Prostate gland (tissue), 2 donors: Measurements from ENCODE around the gene ENOX2.

Source experiments
- POLR2A ChIP-seq: fragments of 450-650 bp; IDR thresholded peaks from one replicate; pipeline ENCODE4 v1.6.1; 2016; ENCODE audit warnings: antibody characterized with exemption, mild to moderate bottlenecking
- TF ChIP-seq, protein P1 (sequence below), 4 experiments: fragments of 200-600 bp in 2 of 4; fragments of 450-650 bp in 2 of 4; sonication (generic) in 2 of 4; IDR thresholded peaks; 1 replicate in 3 of 4; 2 replicates in 1 of 4; pipeline ENCODE4 v1.5.1; 2016 to 2019; ENCODE audit warnings: antibody characterized with exemption in 4 of 4, mild to moderate bottlenecking in 2 of 4, moderate library complexity in 2 of 4

DNA sequence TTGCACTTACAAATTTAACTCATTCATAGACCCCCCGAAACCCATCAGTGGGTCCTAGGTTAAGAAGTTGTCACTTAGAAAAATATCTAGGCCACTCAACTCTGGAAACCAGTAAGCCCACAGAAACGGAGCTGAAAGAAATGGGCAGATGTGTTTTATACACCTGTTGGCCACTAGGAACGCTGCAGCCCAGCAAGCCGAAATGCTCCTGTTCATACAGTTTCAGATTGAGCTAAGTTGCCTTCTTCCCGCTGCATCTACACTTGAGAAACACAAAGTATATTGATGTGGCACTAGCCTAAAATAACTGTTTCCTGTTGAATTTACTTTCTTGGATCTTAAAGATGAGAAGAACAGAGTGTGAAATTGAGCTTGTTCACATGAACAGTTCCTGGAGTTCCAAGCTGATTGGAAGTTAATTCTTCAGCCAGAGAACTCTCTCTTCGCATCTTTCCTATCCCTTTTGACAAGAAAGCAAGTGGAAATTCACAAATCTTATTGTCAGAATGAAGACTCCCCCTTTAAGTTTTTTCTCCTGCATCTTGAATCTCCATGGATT lies 327.1 kb downstream of the ENOX2 start:
- TF ChIP-seq POLR2A: no peak
- TF ChIP-seq, protein P1, sequence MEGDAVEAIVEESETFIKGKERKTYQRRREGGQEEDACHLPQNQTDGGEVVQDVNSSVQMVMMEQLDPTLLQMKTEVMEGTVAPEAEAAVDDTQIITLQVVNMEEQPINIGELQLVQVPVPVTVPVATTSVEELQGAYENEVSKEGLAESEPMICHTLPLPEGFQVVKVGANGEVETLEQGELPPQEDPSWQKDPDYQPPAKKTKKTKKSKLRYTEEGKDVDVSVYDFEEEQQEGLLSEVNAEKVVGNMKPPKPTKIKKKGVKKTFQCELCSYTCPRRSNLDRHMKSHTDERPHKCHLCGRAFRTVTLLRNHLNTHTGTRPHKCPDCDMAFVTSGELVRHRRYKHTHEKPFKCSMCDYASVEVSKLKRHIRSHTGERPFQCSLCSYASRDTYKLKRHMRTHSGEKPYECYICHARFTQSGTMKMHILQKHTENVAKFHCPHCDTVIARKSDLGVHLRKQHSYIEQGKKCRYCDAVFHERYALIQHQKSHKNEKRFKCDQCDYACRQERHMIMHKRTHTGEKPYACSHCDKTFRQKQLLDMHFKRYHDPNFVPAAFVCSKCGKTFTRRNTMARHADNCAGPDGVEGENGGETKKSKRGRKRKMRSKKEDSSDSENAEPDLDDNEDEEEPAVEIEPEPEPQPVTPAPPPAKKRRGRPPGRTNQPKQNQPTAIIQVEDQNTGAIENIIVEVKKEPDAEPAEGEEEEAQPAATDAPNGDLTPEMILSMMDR (IDR thresholded peaks at IDR 0.05): peak in 3 of 4 experiments; percentile 20 to 41 (median 24)
